HG03175 (cell line): Measurements from ENCODE around the gene C15orf39.

ENCODE experiments used
- ATAC-seq: cut with Tn5 transposase; IDR thresholded peaks from one replicate; pipeline ENCODE4 v1.9.1; 2021; ENCODE audit warnings: mild to moderate bottlenecking, moderate library complexity; ENCODE audit not compliant: unreplicated experiment

The C15orf39 gene

GRCh38 chr15:75171408-75171807 is 30.3 kb upstream of the C15orf39 start:
- ATAC-seq: no peak

- ATAC-seq: no peak
These were observed 29.3 kb upstream of the C15orf39 start for GRCh38 chr15:75172284-75172820.

- ATAC-seq: no peak
These were observed 27.6 kb upstream of the C15orf39 start for GRCh38 chr15:75174102-75174501.

GRCh38 chr15:75174729-75175128 is 27.0 kb upstream of the C15orf39 start:
- no peak for ATAC-seq

GRCh38 chr15:75176396-75176761 is 25.3 kb upstream of the C15orf39 start:
- ATAC-seq: no peak

GRCh38 chr15:75177360-75178071 is 24.2 kb upstream of the C15orf39 start:
- no peak for ATAC-seq

GRCh38 chr15:75178171-75178937 is 23.3 kb upstream of the C15orf39 start:
- ATAC-seq: no peak

GRCh38 chr15:75178938-75179745 is 22.5 kb upstream of the C15orf39 start:
- ATAC-seq: no peak

- no peak for ATAC-seq
These were observed 21.9 kb upstream of the C15orf39 start for GRCh38 chr15:75179746-75180140.

GRCh38 chr15:75181780-75182179 is 19.9 kb upstream of the C15orf39 start:
- ATAC-seq: no peak

- ATAC-seq: no peak
These were observed 19.2 kb upstream of the C15orf39 start for GRCh38 chr15:75182187-75183131.

GRCh38 chr15:75185271-75186029 is 16.2 kb upstream of the C15orf39 start:
- no peak for ATAC-seq

GRCh38 chr15:75186044-75186443 is 15.6 kb upstream of the C15orf39 start:
- ATAC-seq: no peak

- no peak for ATAC-seq
These were observed 13.2 kb upstream of the C15orf39 start for GRCh38 chr15:75188499-75188898.

- no peak for ATAC-seq
These were observed 10.4 kb upstream of the C15orf39 start for GRCh38 chr15:75191235-75191634.

GRCh38 chr15:75192307-75192706 is 9.4 kb upstream of the C15orf39 start:
- no peak for ATAC-seq

- no peak for ATAC-seq
These were observed 8.4 kb upstream of the C15orf39 start for GRCh38 chr15:75193272-75193671.

- no peak for ATAC-seq
These were observed 7.7 kb upstream of the C15orf39 start for GRCh38 chr15:75193976-75194375.

GRCh38 chr15:75194397-75194796 is 7.3 kb upstream of the C15orf39 start:
- no peak for ATAC-seq
